Measurements from ENCODE around the gene LMLN.

- no peak for TF ChIP-seq EZH2 (IDR thresholded peaks at IDR 0.05; ENCODE audit: insufficient read depth, poor library complexity, severe bottlenecking)
- no peak for TF ChIP-seq EZH2phosphoT487 (IDR thresholded peaks at IDR 0.05; ENCODE audit: insufficient read depth, low read depth)
These were observed 83.1 kb downstream of the LMLN start for GRCh38 chr3:198043119-198043518.
